Measurements from ENCODE around the gene ZNF24.

DNA sequence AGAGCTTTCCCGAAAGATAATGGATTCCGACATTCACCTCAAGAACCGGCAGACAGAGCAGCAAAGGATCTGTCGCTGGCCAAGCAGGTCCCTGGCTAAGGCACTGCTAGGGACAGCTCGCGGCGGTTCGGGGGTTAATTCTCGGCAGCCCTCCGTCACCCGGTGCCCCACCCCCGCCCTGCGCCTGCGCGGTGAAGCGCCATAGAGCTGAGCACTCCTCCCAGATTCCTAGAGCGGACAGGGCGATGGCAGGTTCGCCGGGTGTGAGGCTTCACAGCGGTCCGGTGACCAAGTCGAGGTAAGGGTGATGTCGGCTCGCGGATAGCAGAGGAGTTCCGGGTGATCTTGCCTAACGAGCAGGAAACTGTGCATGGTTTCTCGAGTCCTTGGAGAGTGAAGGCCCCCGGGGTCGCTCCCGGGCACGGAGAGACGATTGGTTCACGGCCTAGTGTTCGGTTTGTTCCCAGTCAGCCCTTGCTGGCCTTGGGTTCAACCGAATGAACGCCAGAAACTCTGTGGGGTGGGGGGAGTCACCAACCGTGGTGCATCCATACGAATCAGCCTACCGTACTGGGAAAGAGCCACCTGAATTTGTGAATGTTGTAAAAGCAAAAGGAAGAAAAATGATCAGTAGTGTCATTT lies 54.0 kb downstream of the ZNF24 start, which contains the start of gene ZSCAN30:
- TF ChIP-seq EP300 (IDR thresholded peaks at IDR 0.05; ENCODE audit: low read depth) (no peak), POLR2AphosphoS5 (IDR thresholded peaks at IDR 0.05) (peak; percentile 74 to 88 (median 87)), POLR2A (IDR thresholded peaks at IDR 0.05) (peak; percentile 87)
- TF ChIP-seq, protein P1, sequence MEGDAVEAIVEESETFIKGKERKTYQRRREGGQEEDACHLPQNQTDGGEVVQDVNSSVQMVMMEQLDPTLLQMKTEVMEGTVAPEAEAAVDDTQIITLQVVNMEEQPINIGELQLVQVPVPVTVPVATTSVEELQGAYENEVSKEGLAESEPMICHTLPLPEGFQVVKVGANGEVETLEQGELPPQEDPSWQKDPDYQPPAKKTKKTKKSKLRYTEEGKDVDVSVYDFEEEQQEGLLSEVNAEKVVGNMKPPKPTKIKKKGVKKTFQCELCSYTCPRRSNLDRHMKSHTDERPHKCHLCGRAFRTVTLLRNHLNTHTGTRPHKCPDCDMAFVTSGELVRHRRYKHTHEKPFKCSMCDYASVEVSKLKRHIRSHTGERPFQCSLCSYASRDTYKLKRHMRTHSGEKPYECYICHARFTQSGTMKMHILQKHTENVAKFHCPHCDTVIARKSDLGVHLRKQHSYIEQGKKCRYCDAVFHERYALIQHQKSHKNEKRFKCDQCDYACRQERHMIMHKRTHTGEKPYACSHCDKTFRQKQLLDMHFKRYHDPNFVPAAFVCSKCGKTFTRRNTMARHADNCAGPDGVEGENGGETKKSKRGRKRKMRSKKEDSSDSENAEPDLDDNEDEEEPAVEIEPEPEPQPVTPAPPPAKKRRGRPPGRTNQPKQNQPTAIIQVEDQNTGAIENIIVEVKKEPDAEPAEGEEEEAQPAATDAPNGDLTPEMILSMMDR (IDR thresholded peaks at IDR 0.05): no peak
